GM18858 (cell line): ENCODE measurements around the gene DYNC1H1.
"Not testable (repeated sequence)": the region's sequence is repeated elsewhere in the genome, so short reads cannot be mapped to it uniquely, and the experiment has no call there.

Experiments
- ATAC-seq: cut with Tn5 transposase; IDR thresholded peaks from one replicate; pipeline ENCODE4 v1.9.1; 2021; ENCODE audit not compliant: unreplicated experiment

The DYNC1H1 gene

DNA sequence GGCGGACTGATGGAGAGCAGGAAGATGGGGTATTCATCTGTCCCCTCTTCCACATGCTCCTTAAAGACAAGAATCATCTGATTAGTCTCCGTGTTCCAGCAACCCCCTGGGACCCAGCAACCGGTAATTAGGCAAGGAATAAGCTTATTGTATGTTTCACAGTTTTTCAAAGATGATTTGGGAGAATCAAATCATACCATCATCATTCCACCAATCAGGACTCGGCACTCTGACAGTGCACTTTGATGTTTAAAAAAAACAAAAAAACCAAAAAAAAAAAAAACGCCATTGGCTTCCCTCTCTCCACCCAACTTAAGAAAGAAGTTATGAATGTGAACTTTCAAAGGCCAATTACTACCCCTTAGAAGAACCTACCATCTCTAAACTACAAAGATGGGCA lies 1.3 kb upstream of the DYNC1H1 start:
- no peak for ATAC-seq

DNA sequence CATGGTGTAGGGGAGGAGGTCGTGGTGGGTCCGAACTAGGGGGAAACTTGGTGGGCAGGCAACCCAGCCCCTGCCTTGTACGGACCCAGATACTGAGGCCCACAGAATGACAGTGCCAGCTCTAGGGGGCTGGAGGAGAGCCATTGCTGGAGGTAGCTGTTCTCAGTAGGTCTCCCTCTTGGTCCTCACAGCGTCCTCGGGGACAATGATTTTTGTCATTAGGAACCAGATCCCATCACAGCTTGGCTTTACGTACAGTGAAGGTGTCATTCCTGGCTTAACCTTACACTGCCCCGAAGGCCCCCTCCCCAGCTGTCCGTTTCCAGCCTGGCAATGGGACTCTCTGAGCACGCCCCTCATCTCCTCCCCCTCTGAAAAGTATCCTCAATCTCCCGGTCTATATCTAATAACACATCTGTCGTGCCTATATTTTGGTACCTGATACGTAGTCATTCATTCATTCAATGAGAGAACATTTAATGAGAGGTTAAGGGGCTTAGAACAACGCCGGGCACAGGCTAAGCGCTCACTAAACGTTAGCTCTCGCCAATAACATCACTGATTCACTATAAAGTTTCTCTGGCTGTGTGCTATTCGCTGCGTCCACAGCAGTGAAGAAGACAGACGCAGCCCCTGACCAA lies 597 bp upstream of the DYNC1H1 start:
- no peak for ATAC-seq

DNA sequence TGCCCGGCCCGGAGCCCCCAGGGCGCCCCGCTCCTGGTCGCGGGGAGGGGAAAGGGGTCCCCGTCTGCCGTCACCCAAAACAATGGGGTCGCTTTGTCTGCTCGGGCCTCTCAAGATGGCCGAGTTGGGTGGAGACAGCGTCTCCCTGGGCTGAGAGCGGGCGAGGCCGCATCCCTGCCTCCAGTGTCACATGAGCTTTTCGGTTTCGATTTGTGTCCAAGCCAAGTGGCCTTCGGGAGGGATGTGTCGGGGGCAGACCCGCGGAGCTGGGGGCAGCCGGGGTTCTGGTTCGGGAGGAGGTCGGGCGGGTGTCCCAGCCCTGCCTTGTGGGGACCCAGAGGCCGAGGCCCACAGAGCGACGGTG lies 790 bp downstream of the DYNC1H1 start:
- no peak for ATAC-seq

DNA sequence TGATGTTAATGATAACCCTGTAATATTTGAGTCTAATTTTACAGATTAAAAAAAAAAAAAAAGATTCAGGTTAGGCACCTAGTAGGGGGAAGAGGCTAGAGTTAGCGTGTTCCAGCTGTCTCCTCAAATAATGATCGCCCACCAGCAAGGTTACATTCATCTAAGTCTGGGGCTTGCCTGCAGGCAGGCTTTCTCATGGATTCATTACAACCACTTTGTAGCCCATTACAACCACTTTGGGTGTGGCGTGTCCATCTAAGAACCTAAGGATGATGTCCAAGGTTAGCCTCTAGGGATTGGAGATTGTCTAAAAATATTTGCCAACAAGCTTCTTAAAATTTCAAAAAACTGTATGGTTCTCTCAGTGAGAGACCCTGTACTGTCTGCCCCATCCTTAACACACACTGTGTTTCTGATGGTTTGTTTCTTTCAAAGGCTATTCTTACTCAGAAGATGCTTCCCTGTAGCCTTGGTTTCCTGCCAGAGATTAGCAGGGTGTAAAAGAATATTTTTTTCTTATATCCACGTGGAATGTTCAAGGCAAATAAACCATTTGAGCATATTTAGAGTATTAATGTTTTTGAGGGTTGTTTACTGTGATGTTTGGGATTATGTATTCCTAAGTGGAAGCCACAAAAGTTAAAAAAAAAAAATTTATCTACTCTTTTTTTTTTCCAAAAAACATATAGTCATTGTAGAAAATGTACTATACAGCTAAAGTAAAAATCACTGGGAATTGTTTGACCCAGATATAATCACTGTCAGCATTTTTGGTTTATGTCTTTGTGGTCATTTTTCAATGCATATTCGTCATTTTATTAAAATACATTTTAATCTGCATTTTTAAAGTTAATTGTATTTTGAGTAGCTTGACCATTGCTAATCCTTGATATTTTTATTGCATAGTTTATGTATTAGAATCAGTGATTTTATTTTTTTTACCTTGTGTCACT lies 1.7 kb downstream of the DYNC1H1 start:
- ATAC-seq, result no peak

DNA sequence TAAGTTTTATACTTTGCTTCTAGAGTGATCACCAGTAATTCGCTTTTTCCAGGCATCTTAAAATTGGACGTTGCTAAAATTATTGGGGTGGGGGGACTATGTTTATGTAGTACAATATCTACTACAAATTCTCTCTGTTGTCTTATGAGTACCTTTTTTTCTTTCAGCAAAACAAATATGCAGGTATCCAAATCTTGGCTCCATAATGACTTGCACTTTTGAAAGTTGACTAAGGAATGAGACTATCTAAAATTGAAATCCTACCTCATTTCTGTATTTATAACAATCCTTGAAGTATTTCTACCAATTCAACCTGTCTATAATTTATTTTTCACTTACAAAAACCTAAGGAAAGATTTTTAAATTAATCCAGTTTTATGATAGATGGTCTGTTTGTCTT lies 2.4 kb downstream of the DYNC1H1 start:
- no peak for ATAC-seq

DNA sequence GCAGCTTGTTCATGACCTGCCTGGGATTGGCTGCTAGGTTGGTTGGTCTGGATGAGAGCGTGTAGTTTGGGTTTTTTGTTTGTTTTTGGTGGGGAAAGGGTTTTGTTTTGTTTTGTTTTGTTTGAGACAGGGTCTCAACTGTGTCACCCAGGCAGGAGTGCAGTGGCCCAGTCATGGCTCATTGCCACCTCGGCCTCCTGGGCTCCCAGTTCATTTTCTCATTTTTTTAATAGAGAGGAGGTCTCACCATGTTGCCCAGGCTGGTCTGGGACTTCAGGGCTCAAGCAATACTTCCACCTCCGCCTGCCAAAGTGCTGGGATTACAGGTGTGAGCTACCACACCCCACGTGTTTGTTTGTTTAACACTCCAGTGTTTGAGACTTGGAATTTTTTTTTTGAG lies 3.8 kb downstream of the DYNC1H1 start:
- no peak for ATAC-seq

DNA sequence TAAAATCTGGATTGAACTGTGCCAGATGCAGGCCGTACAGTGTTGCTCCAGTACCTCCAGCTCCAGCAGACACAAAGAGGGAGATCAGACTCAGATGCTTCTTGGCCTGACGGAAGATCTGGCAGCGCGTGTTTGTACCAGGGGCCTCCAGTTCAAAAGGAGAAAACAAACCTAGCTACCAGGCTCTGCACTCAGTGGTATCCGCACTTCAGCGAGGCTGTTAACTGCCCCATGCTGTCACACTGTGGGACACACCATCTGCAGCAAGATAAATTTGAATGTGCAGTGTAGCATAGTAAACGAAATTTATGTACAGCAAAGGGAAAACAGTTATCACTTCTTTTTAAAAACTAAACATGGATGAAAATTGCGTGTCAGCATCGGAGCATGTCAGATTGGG lies 5.1 kb downstream of the DYNC1H1 start:
- ATAC-seq, result no peak

DNA sequence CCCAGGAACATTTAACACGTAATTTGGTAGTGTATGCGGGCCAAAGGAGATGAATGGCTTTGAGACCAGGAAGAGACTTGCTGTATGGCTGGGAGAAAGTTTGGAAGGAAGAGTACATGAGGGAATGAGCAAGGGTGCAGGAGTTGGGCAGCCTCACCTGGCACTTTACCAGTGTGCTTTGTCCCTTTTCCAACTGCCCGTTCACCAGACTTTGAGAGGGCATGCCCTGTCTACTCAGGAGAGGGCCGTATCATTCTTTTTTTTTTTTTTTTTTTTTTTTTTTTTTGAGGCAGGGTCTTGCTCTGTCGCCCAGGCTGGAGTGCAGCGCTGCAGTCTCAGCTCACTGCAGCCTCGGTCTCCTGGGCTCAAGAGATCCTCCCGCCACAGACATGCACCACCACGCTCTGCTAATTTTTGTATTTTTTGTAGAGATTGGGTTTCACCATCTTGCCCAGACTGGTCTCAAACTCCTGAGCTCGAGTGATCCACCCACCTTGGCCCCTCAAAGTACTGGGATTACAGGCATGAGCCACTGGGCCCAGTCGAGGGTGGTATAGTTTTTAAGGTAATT lies 6.5 kb downstream of the DYNC1H1 start:
- no peak for ATAC-seq

DNA sequence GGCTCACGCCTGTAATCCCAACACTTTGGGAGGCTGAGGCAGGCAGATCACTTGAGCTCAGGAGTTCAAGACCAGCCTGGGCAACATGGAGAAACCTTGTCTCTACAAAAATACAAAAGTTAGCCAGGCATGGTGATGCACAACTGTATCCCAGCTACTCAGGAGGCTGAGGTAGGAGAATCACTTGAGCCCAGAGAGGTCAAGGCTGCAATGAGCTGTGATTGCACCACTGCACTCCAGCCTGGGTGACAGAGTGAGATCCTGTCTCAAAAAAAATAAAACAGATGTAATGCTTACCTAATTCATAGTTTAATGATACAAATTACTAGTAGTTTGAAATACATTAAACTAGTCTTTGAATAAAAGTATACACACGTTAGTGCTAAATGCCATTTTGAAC lies 7.1 kb downstream of the DYNC1H1 start:
- not testable (repeated sequence) for ATAC-seq

DNA sequence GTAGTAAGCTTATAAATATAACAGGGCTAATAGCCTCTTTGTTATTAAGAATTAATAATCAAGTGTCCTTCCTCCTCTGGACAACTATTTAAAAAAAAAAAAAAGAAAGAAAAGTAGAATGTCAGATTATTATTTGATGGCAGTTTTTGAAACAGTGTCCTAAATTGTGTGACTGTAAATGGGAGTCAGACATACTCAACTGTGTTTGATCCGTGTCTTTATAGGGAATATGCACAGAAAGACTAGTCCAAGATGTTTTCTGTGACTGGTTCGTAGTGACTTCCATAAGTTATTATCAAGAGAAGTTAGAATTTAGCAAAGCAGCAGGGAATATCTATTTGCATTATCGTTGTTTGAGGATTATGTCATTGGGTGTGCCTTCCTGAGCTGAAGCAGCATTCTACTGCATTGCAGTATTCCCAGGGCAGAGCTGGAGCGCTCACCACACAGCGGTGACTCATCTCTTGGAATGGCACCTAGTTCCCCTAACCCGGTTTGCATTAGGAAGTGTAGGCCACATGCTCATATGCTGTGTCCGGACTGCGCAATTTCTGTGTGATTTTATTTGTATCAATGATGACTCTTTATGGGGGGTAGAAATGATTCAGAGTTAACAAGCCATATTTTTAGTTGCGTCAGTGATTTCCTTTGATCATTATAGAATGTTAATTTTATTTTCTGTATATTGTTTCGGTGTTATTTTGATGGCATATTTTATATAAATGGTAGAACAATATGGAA lies 7.9 kb downstream of the DYNC1H1 start:
- ATAC-seq, result no peak

DNA sequence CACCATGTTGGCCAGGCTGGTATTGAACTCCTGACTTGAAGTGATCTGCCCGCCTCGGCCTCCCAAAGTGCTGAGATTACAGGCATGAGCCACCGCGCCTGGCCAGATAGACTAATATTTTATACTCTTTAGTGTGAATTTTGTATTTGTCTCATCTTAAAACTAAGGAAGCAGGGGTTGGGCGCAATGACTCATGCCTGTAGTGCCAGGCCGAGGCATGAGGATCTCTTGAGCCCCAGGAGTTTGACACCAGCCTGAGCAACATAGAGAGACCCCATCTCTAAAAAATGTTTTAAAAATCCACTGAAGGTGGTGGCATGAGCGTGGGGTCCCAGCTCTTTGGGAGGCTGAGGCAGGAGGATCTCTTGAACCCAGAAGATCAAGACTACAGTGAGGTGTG lies 9.0 kb downstream of the DYNC1H1 start:
- ATAC-seq, result no peak

DNA sequence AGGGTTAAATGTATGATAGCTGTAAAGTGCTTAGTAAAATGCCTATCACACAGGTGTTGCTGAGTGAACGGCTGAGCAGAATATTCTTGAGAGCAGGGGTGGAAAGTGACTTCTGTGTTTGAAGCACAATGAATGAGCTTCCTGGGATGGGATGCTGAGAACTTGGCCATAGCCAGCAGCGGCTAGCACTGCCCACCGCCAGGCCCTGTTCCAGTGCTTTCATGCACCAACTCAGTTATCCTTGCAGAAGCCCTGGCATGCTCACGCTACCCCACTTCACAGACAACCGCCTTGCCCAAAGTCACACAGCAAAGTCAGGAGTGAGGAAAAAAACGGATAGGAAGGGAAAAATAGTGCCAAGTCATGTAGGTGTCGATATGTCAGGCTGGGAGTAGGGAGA lies 10.9 kb downstream of the DYNC1H1 start:
- no peak for ATAC-seq

DNA sequence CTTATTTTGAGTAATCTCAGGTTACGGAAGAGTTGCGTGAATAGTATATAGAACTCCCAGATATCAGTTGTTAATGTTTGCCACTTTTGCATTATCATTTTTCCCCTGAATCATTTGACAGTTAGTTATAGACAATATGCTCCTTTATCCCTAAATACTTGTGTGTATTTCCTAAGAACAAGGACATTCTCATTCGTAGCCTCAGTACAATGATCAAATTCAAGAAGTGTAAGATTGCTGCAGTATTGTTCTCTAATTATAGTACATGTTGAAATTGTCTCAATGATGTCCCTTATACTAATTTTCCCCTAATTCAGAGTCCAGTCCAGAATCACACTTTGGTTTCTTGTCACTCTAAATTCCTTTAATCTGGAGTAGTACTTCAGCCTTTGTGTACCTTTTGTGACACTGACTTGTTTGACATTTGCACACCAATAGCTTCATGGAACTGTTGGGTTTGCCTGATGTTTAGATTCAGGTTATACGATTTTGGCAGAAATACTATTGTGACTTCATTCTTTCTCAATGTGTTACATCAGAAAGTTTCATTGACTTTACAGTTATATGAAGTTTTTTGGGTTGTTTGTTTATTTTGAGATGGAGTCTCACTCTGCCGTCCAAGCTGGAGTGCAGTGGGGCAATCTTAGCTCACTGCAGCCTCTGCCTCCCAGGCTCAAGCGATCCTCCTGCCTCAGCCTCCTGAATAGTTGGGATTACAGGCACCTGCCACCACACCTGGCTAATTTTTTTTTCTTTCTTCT lies 13.1 kb downstream of the DYNC1H1 start:
- no peak for ATAC-seq

DNA sequence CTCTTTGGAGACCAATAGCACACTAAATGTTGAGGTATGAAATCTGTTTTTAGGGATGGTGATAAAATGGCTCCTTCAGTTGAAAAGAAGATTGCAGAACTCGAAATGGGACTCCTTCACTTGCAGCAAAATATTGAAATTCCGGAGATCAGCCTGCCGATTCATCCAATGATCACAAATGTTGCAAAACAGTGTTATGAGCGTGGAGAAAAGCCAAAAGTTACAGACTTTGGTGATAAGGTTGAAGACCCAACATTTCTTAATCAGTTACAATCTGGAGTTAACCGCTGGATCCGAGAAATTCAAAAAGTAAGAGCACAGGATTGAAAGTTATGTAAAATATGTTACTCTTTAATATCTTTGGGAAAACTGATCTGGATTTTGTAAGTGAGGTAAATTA lies 15.3 kb downstream of the DYNC1H1 start:
- ATAC-seq, result no peak

DNA sequence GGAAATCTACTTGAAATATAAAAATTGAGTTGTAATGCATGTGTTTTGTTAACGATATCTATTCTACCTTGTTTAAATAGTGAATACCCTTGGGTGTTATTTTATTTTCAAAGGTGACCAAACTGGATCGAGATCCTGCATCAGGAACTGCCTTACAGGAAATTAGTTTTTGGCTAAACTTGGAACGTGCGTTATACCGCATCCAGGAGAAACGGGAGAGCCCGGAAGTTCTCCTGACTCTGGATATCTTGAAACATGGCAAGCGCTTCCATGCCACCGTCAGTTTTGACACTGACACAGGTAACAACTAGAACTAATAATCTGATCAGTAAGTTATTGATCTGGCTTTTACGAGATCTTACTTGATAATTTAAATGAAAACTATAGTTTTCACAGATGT lies 15.9 kb downstream of the DYNC1H1 start:
- no peak for ATAC-seq

DNA sequence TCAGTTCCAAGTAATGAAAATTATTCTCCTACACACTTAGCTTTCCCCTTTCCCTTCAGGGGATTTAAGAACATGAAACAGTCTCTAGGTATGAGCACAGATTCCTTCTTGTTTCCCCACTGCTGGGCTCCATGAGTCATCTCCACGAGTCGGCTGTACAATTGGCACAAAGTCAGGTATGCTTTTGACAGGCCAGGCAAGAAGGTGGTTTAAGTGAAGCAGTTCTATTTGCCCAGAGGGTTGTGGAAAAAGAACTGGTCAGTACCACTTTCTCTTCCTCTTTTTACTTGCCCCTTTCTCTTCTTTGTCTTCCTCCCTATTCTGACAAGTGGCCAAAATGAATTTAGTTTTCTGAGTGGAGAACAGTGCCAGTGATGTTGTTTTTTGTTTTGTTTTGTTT lies 16.3 kb downstream of the DYNC1H1 start:
- peak; percentile 87 for ATAC-seq

DNA sequence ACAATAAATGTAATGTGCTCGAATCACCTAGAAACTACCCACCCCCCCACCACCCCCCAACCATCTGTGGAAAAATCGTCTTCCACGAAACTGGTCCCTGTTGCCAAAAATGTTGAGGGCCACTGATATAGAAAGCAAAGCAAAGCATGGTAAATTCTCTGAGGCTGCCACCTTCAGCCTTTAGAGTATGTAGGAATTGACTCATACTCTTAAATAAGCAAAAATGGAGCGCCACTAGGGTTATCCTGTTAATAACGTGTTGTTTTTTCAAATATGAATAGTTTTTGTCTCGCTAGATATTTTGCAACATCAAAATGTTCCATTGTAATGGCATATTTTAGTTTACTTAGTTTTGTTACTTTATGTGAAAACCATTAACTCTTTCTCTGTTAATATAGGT lies 18.2 kb downstream of the DYNC1H1 start:
- no peak for ATAC-seq

DNA sequence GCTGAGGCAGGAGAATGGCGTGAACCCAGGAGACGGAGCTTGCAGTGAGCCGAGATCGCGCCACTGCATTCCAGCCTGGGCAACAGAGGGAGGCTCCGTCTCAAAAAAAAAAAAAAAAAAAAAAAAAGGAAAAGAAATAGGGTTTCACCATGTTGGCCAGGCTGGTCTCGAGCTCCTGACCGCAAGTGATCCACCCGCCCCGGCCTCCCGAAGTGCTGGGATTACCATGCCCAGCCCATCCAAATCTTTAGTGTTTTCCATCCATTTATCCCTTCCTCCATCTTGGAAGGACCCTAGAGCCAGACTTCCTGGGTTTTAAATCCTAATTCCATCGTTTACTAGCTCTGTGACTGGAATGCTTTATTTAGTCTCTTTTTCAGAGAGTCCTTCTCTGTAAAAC lies 20.5 kb downstream of the DYNC1H1 start:
- not testable (repeated sequence) for ATAC-seq

DNA sequence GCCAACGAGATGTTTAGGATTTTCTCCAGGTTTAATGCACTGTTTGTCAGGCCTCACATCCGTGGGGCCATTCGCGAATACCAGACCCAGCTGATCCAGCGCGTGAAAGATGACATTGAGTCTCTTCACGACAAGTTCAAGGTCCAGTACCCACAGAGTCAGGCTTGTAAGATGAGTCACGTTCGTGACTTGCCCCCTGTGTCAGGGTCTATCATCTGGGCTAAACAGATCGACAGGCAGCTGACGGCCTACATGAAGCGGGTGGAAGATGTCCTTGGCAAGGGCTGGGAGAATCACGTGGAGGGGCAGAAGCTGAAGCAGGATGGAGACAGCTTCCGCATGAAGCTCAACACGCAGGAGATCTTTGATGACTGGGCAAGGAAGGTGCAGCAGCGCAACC lies 21.6 kb downstream of the DYNC1H1 start:
- no peak for ATAC-seq

DNA sequence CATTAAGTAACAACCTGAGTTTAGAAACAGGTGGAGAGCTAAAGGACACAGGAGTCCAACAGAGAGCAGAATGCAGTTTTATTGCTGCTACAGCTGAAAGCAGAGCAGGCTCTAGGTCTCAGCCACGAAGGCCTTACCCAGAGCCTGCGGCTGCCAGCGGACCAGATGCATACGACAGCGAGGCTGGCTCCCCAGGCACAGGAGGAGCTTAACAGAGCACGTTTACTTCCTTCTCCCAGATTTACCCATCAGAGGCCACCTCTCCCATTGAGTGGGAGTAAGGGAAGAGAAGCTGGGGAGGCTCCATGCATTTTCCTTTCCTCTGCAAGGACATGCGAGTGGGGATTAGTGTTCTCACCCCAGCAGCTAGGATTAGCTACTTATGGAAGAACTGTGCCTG lies 22.6 kb downstream of the DYNC1H1 start:
- ATAC-seq, result no peak

DNA sequence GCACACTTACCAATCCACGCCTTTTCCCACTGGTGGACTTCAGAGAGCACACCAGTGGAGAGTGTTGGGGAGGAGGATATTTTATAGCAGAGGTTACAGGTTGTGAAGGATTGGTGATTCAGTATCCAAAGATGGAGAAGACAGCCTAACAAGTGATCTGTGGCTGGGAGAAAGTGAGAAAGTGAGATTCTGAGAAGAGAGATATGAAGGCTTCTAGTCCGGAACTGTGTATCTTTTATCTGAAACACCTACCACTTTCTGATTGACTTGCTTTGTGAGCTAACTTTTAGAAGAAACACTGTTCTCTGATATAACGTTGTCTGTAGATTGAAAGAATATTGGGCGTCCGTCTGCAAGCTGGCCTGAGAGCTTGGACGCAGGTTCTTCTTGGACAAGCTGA lies 24.0 kb downstream of the DYNC1H1 start:
- ATAC-seq, result no peak
